ENCODE measurements around the gene GTF2A1.

The GTF2A1 gene

DNA sequence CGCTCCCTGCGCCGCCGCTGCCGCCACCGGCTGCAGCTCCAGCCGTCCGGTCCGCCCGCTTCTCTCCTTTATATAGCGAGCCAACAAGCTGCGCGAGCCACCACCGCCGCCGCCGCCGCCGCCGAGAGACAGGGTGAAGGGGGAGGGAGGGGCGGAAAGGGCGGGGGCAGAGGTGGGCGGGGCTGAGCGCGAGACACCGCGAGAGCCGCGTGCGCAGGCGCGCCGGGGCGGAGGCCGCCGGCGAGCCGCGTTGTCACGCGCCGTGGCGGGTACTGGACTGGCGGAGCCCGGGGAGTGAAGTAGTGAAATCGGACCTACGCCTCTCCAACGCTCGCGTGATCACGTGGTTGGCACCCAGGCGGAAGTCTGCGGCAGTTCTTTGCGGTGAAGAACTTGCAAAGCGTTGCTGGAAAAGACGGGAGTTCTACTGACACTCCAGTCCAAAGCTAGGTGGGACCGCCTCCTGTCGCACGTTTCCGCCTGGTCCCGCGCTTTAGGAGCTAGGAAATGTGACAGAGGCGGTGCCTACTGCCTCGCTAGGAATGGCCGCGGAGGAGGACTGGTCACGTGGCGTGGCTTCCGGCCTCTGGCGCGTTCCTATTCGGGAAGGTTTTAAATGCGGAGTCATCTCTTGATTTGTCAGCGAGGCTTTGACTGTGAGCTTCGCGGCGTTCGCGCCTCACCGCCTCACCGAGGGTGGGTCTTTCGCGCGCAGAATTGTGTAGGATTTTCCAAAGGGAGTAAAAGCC, at the start of gene GTF2A1:
Gene GTF2A1 (minus strand): TSS at position 130 of the 749 bp plus-strand sequence. CDS start 441 bp downstream, outside the sequence.
- DNase-seq (ENCODE audit: low spot score), result peak; percentile 93
- TF ChIP-seq CTCF (IDR thresholded peaks at IDR 0.05; ENCODE audit: extremely low read depth, insufficient read depth, missing control alignments), result no peak
- in situ Hi-C loops (cut with MboI; ENCODE audit: low pct_unique_long_range_greater_than_20kb, low sequenced_read_pairs, unreplicated experiment), result no loop called here

DNA sequence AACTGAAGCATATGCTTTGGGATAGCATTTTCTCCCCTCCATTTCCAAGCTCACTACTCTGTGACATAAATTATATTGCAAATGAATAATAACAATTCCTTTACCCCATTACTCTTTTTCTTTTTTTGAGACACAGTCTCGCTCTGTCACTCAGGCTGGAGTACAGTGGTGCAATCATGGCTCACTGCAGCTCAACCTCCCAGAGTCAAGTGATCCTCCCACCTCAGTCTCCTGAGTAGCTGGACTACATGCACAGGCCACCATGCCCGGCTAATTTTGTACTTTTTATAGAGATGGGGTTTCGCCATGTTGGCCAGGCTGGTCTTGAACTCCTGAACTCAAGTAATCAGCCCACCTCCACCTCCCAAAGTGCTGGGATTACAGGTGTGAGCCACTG, 49.2 kb upstream of the GTF2A1 start:
- in situ Hi-C loops (cut with MboI; ENCODE audit: low pct_unique_long_range_greater_than_20kb, low sequenced_read_pairs, unreplicated experiment), result loop anchor here (10.0 kb wide), 1 partner anchor 195 kb away; no protein-coding TSS in a partner anchor
- no peak for DNase-seq (ENCODE audit: low spot score)
- no peak for TF ChIP-seq CTCF (IDR thresholded peaks at IDR 0.05; ENCODE audit: extremely low read depth, insufficient read depth, missing control alignments)

GRCh38 chr14:81269100-81269978, 48.6 kb upstream of the GTF2A1 start:
- in situ Hi-C loops (cut with MboI; ENCODE audit: low pct_unique_long_range_greater_than_20kb, low sequenced_read_pairs, unreplicated experiment), result loop anchor here (10.0 kb wide), 1 partner anchor 195 kb away; no protein-coding TSS in a partner anchor
- peak; percentile 78 for DNase-seq (ENCODE audit: low spot score)
- peak; percentile 70 for TF ChIP-seq CTCF (IDR thresholded peaks at IDR 0.05; ENCODE audit: extremely low read depth, insufficient read depth, missing control alignments)

DNA sequence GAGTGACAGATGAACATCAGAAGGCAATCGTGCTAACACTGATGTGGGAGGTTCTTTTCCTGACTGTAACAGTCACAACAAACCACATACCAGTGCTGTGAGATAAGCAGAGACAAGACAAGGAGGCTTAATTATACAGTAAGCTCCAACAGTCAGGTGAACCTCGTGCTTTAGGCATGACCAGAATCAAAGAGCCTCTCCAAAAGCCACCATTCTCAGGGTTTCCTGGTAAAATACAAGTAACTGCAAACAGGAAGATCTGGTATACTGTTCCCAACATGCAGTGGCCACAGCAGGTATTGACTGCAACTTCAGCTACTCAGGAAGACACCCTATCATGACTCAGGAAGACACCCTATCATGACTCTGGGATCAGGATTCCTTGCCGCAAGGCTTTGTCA, 47.3 kb upstream of the GTF2A1 start:
- TF ChIP-seq CTCF (IDR thresholded peaks at IDR 0.05; ENCODE audit: extremely low read depth, insufficient read depth, missing control alignments), result no peak
- in situ Hi-C loops (cut with MboI; ENCODE audit: low pct_unique_long_range_greater_than_20kb, low sequenced_read_pairs, unreplicated experiment), result loop anchor here (10.0 kb wide), 1 partner anchor 197 kb away; no protein-coding TSS in a partner anchor
- no peak for DNase-seq (ENCODE audit: low spot score)

GRCh38 chr14:81265636-81266169, 44.9 kb upstream of the GTF2A1 start:
- no peak for TF ChIP-seq CTCF (IDR thresholded peaks at IDR 0.05; ENCODE audit: extremely low read depth, insufficient read depth, missing control alignments)
- in situ Hi-C loops (cut with MboI; ENCODE audit: low pct_unique_long_range_greater_than_20kb, low sequenced_read_pairs, unreplicated experiment), result loop anchor here (10.0 kb wide), 1 partner anchor 199 kb away; no protein-coding TSS in a partner anchor
- DNase-seq (ENCODE audit: low spot score), result no peak

DNA sequence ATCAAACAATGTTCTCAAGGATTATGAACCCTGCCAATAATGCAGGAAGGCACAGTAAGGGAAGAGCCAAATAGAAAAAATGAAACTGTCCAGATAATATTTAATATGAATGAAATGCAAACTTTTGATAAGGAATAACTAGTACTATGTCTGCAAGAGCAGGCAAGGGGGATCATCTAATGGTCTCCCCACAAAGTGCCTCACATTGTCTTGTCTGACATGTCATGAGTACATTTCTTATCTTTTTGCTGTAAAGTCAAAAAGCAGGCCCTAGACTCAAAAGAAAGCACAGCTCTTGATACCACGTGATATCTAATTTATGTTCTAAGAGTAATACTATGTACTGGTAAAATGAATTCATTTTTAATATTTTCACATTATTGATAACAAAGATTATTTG, 43.9 kb upstream of the GTF2A1 start:
- in situ Hi-C loops (cut with MboI; ENCODE audit: low pct_unique_long_range_greater_than_20kb, low sequenced_read_pairs, unreplicated experiment), result loop anchor here (10.0 kb wide), 1 partner anchor 200 kb away; no protein-coding TSS in a partner anchor
- TF ChIP-seq CTCF (IDR thresholded peaks at IDR 0.05; ENCODE audit: extremely low read depth, insufficient read depth, missing control alignments), result no peak
- no peak for DNase-seq (ENCODE audit: low spot score)
